GM21360 (cell line): Measurements from ENCODE around the gene FMNL2.

ENCODE experiments used
- ATAC-seq: cut with Tn5 transposase; IDR thresholded peaks from one replicate; pipeline ENCODE4 v1.9.1; 2021; ENCODE audit warnings: mild to moderate bottlenecking, moderate library complexity; ENCODE audit not compliant: unreplicated experiment

FMNL2 gene

DNA sequence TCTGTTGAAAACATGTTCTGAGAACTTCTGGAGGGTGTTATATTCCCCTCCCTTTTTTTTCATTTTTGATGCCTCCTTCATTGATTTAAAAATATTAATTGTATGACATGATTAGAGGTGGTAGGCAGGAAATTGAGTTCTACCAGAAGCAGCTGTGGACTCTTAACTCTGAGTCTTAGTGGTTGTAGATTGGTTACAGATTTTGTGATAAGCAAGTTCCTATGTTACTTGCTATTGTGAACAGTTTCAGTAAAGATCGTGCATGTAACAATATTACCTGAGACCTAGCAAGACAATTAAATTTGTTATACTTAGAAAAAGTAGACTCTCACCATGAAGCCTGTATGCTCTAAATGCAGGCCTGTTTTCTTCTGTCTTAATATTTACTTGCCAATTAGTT lies 294.2 kb downstream of the FMNL2 start:
- ATAC-seq: no peak

DNA sequence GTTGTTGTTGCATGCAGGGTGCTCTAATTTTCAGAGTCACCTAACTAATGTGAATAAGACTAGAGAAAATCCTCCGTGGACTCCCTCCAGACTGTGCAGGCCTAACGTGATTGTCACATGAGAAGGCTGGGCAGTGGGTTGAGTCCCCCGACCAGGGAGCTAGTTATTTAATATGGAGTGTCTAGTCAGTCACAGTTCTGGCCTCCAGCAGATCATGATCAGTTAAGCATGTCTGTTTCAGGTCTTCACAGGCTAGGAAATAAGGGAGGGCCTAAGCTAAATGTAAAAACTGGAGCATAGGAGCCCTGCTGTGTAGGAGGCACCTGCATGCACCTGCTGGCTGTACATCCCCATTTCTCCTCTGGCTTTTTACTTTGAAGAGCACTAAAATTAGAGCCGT lies 295.5 kb downstream of the FMNL2 start:
- no peak for ATAC-seq

GRCh38 chr2:152632736-152633135 lies 297.8 kb downstream of the FMNL2 start:
- no peak for ATAC-seq

DNA sequence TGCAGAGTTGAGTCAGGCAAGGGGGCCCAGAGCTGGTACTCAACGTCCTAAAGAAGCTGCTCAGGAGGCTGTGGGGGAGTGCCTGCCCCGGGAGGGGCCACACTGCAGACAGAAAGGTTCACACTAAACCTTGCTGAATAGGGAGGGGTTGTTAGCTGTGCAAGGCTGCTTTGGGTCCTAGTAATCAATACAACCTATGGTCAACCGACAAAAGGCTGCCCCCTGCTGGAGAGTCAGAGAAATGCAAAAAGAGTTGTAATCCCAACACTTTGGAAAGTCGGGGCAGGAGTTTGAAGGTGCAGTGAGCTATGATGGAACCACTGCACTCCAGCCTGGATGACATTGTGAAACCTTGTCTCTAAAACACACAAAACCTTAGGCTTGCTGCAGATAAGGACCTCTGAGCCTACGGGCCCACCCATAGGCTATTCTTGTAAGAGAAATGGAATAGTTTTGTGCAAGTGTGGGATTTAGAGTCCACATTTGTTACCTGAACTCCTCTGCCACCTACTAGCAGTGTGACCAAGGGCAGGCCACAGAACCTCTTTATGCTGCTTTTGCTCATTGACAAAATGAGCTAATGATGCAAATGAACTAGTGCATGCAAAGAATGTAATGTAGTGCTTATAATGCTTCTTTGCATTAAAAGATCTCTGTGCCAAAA lies 300.8 kb downstream of the FMNL2 start:
- ATAC-seq: peak; percentile 61

DNA sequence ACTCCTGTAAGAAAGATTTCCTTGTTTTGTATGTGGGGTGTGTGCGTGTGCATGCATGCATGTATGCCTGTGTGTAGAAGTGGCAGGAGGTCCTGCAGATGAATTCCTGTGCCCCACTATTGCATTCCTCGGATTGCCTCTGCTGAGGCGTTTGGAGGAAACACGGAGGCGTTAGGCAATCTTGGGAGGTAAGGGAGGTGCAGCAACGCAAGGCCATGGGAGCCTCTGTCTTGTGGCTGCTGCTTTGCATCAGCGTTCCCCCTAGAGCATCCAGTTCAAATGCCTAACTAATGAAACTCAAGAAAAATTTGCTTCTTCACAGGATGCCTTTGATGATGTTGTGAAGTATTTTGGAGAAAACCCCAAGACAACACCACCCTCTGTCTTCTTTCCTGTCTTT lies 302.3 kb downstream of the FMNL2 start:
- ATAC-seq: no peak

DNA sequence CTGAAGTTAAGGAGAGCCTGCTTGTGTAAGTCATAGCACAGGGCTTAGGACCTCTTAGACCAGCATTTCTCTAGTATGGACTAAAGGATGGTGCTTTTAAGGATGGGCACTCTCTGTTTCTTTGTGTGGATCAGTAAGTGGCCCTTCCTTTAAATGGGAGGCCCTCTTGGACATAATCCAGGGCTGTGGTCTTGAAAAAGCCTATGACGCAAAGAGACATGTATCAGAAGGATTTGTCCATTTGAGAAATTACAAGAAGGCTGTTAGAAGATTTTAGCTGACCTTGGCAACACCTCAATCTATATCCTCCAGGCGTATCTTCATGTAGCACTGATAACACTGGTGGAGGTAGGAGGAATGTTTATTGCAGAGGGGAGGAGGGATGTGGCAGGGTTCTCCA lies 303.1 kb downstream of the FMNL2 start:
- ATAC-seq: no peak

GRCh38 chr2:152638590-152638989 lies 303.6 kb downstream of the FMNL2 start:
- ATAC-seq: no peak

DNA sequence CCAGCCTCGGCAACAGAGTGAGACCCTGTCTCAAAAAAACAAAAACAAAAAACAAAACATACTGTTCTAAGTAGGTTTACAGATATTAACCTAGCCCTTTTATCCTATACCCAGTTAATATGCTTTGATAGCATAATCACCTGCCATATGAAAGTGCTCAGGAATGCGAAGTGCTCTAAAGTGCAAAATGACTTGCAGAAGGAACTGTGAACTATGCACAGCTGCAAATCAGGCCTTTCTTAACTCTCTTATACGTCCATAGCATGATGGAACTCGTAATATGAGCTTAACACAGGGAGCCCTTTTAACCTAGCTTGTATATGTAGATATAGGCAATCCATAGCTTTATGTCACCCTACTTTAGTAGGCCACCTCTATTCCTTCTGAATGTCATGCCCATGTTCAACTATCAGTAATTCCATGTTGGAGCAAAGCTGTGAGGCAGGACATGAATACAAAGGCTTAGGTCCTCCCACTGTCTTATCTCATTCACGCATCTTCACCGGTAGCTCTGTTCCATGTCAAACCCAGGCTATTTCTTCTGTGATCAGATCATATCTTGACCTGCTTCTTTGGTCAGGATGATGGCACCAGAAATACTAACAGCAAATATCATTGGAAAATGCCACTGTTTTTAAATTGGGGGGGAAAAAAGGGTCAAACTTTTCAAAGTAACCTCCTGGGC lies 309.4 kb downstream of the FMNL2 start:
- ATAC-seq: no peak

- ATAC-seq: no peak
Measured at GRCh38 chr2:152646264-152646663, 311.3 kb downstream of the FMNL2 start.

DNA sequence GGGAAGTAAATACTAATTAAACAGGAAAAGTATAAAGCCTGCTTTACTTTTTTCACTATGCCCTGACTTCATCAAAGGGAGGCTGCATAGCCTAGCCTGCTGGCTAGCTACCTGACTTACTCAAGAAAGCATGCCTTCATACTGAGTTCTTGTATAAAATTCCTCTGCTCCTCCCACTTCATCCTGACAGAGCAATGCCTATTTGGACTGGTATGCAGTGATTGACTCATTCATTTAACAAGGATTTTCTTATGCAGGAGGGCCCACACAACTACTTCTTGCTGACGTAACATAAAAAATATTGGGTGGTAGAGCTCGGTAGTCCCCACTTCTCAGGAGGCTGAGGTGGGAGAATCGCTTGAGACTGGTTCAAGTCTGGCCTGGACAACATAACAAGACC lies 311.8 kb downstream of the FMNL2 start:
- ATAC-seq: no peak

DNA sequence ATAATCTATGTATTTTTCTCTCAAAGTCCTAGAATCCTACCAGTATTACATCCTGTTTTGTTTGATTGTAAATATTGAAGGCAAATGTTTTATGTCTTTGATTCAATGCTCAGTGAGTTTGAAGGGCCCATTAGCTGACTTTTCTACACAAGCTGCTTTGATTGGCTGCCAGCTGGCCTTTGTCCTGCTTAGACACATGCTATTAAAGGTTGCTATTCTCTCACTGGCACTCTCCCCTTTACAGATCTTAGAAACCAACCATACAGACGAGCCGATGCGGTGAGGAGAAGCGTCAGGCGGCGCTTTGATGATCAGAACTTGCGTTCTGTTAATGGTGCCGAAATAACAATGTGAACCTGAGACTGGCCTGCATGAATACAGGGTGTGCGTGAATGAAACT lies 312.6 kb downstream of the FMNL2 start:
- ATAC-seq: no peak

DNA sequence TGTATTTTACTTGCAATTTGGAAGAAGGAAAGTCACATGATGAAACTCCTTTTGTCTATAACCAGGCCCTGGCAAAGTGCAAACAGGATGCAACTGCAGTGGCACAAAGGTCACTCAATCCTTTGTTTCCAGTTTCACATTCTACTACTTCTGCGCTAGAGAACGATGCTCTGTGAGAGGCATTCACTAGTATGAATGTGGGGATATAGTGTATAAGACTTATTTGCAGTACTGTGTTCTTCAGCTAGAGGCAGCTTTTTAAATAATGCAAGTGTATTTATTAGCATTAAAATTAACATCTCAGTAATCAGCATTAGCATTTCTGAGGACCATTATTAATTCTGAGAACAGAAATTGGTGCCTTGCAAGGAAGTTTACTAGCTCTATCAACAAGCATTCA lies 313.4 kb downstream of the FMNL2 start:
- ATAC-seq: no peak

DNA sequence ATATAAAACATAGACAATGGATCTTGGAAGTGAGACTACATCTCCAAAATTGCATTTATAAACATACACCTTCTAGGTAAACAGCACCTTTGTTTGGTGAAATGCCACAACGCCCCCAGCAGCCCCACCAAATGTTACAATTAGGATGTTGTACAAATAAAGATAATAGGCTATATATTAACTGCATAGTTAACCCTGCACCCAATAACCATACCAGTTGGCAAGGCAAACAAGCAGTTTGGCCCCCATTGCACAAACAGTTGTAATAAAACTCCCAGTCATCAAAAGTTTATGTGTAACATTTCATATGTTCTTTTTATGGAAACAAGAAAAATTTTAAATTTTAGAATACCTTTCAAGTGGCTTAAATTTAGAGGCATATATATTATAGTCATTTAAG lies 315.0 kb downstream of the FMNL2 start:
- no peak for ATAC-seq

DNA sequence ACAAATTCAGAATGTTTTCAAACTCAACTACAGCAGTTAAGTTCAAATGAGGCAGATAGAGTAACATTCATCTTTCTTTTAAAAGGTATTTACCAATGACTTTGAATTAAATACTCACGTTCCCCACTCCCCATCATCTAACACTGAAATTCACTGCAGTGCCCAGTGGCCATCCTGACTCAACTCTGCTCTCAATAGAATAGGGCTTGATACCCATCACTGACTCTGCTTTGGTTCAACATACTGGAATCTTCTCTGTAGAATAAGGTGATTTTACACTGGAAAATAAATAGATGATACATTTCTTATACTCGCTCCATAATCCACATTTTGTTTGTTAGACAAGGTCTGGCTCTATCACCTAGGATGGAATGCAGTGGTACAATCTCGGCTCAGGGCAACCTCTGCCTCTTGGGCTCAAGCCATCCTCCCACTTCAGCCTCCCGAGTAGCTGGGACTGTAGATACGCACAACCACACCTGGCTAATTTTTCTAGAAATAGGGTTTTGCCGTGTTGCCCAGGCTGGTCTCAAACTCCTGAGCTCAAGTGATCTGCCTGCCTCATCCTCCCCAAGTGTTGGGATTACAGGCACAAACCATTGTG lies 315.9 kb downstream of the FMNL2 start:
- no peak for ATAC-seq

DNA sequence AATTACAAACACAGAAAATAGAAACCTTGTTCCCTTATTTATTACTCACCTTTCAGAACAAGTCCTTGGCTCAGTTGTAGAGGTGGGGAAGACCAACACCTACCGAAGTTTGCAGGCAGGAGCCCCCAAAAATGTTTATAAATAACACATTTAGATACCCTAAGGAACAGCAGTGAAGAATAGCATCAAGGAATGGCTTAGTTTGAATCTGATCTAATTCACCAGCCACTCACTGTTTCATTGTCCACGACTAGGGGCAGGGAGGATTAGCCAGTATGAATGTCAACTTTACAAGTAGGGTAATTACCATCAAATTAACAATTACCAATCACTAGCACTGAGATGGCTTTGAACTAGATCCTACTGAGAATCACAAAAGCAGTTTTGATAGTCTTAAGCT lies 316.9 kb downstream of the FMNL2 start:
- no peak for ATAC-seq

- no peak for ATAC-seq
Measured at GRCh38 chr2:152655880-152656279, 320.9 kb downstream of the FMNL2 start.

DNA sequence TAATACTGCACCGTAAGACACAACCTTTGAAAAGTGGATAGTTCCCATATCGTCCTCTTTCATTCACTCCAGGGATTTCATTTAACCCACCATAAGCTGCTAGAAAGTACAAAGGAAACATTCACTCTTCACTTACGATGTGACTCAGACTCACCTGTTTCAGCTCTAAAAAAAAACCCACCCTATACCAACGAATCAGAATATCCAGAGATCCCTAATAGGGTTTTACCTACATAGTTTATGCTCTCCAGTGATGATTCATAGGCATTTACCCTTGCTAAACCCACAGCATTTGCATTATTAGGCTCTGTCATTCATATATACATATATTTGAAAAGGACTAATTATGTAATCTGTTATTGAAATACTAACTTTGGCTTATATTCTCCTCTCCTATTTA lies 322.1 kb downstream of the FMNL2 start:
- ATAC-seq: peak; percentile 64

DNA sequence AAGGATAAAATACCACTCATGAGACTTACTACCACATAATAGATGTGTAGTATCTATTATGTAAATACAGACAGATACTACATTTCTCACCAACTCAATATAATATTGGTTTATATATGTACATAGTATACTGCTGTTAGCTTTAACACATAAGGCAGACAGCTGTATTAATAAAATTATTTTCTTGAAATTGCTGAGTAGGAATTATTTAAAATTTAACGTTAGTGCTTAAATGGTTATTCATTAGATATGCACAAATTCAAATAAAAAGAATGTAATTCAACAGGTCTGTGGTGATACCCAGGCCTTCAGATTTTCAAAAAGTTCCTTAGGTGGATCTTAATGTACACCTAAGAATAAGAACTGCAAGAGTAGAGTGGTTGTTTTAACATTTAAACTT lies 323.2 kb downstream of the FMNL2 start:
- ATAC-seq: no peak

GRCh38 chr2:152661076-152661475 lies 326.1 kb downstream of the FMNL2 start:
- no peak for ATAC-seq

- no peak for ATAC-seq
Measured at GRCh38 chr2:152664725-152665124, 329.8 kb downstream of the FMNL2 start.

DNA sequence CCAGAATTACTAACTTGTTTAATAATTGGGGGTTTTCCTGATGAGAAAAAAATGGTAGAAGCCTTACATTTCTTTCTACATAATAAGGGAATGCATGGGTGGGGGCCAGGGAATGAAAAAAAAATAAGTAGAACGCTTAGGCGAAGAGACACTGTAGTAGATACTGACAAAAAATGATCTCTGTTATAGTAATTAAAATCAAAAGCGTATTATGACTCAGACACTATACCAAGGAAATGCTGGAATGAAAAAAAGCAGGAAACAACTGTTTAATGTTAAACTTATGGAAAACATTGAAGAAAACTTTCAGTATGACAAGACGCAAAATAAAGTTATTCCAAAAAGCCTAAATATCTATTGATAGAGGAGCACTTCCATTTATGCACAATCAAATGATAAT lies 339.4 kb downstream of the FMNL2 start:
- no peak for ATAC-seq

- no peak for ATAC-seq
Measured at GRCh38 chr2:152676461-152676860, 341.5 kb downstream of the FMNL2 start.
